OCI-LY7 (cell line): ENCODE results near the gene CFL2. TPM values are rescaled to one million over a fixed set of nuclear protein-coding genes. Genes with fewer than 3 reads are reported as not detected.

ENCODE experiments used
- BruUV-seq: library from RNA; stranded (reverse); fragments of 400-500 nt; replicated peaks from 2 replicates; lab custom pipeline; 2021; lab: Mats Ljungman, UMichigan
- CTCF ChIA-PET: fragments of 300-600 bp; sonication (Branson Sonifier 250); formaldehyde crosslinking; loops from one replicate; lab custom pipeline; 2022; ENCODE audit warnings: antibody characterized with exemption; ENCODE audit not compliant: unreplicated experiment; lab: Charles Lee
- POLR2A ChIA-PET: fragments of 300-600 bp; sonication (Branson Sonifier 250); formaldehyde crosslinking; loops from one replicate; lab custom pipeline; 2022; ENCODE audit warnings: antibody characterized with exemption; lab: Charles Lee
- DNase-seq: peaks from one replicate; pipeline ENCODE4 v3.0.0-alpha.2; 2015; ENCODE audit warnings: low spot score
- H2AFZ ChIP-seq: fragments of 200-600 bp; sonication (generic), shearing (Covaris generic); 2 replicates; pipeline ENCODE4 v1.6.1; 2014; ENCODE audit warnings: mild to moderate bottlenecking, antibody characterized with exemption, low read length, moderate library complexity
- H3K27ac ChIP-seq: fragments of 200-600 bp; sonication (generic); 2 replicates; pipeline ENCODE4 v1.5.1; 2014; ENCODE audit warnings: mixed run types, low read depth, mild to moderate bottlenecking, moderate library complexity, low read length, inconsistent platforms; ENCODE audit not compliant: poor library complexity, severe bottlenecking
- H3K36me3 ChIP-seq: fragments of 200-600 bp; sonication (generic); 2 replicates; pipeline ENCODE4 v1.6.1; 2014; ENCODE audit warnings: mild to moderate bottlenecking, antibody characterized with exemption, low read length, moderate library complexity, mixed read lengths; ENCODE audit not compliant: insufficient read depth
- H3K4me1 ChIP-seq: fragments of 200-600 bp; sonication (generic); 2 replicates; pipeline ENCODE4 v1.5.1; 2014; ENCODE audit warnings: mild to moderate bottlenecking, low read length; ENCODE audit not compliant: insufficient read depth, poor library complexity, severe bottlenecking
- H3K4me2 ChIP-seq: fragments of 200-600 bp; sonication (generic); 2 replicates; pipeline ENCODE4 v1.6.1; 2014; ENCODE audit warnings: mild to moderate bottlenecking, low read length
- H3K4me3 ChIP-seq: fragments of 200-600 bp; sonication (generic); 2 replicates; pipeline ENCODE4 v1.5.1; 2014; ENCODE audit warnings: mild to moderate bottlenecking, low read depth, low read length; ENCODE audit not compliant: poor library complexity, severe bottlenecking
- H3K79me2 ChIP-seq: fragments of 200-600 bp; sonication (generic); 2 replicates; pipeline ENCODE4 v1.6.1; 2016; ENCODE audit warnings: low read depth, mild to moderate bottlenecking, low read length, moderate library complexity, mixed read lengths; ENCODE audit not compliant: insufficient read depth
- H3K9me2 ChIP-seq: fragments of 200-600 bp; sonication (generic); 2 replicates; pipeline ENCODE4 v1.6.1; 2016; ENCODE audit warnings: mild to moderate bottlenecking, low read length, mixed read lengths; ENCODE audit not compliant: insufficient read depth
- H3K9me3 ChIP-seq: fragments of 200-600 bp; sonication (generic); 2 replicates; pipeline ENCODE4 v1.6.1; 2014; ENCODE audit warnings: mild to moderate bottlenecking, mixed run types, low read length, mixed read lengths
- H4K20me1 ChIP-seq: fragments of 200-600 bp; sonication (generic); 2 replicates; pipeline ENCODE4 v1.6.1; 2014; ENCODE audit warnings: mild to moderate bottlenecking, antibody characterized with exemption, low read length, moderate library complexity, mixed read lengths; ENCODE audit not compliant: insufficient read depth
- CTCF ChIP-seq: fragments of 200-600 bp; sonication (generic); conservative IDR thresholded peaks from 2 replicates; pipeline ENCODE4 v1.5.1; 2014; ENCODE audit warnings: mild to moderate bottlenecking, antibody characterized with exemption, low read length, moderate library complexity, mixed read lengths
- EZH2phosphoT487 ChIP-seq: fragments of 200-600 bp; sonication (generic); IDR thresholded peaks from 2 replicates; pipeline ENCODE4 v1.6.1; 2018; ENCODE audit warnings: low read depth, borderline replicate concordance, mild to moderate bottlenecking, mixed run types, antibody characterized with exemption, low read length, moderate library complexity, mixed read lengths
- intact Hi-C: fragments of 100-400 bp; cut with micrococcal nuclease; formaldehyde crosslinking; loops from one replicate; pipeline ENCODE4 v1.10.0; 2022; ENCODE audit not compliant: unreplicated experiment
- total RNA-seq, 2 experiments: library from RNA; depleted of rRNA in 1 of 2; stranded (reverse); fragments of >200 nt in 1 of 2; shearing (Covaris generic) in 1 of 2; gene quantifications; 2 replicates each; pipeline ENCODE4 v1.2.3, GENCODE V29; 2014 to 2022

Gene CFL2
- total RNA-seq, 2 experiments from 2014 or later: 7.1 to 24.7 TPM

- peak; percentile 83 for DNase-seq
- BruUV-seq: no TSS peak
- POLR2A ChIA-PET: interaction anchor here (0.5 to 2.6 kb wide), 11 partner anchors 9 to 522 kb away, joined by 3 to 17 read pairs (median 3); no protein-coding TSS in a partner anchor
- Histone ChIP-seq H3K9me2 (no peaks in the 10 kb centered on the region), H3K36me3 (peaks cover 44% of the 10 kb centered on the region), H3K79me2 (peaks cover 50% of the 10 kb centered on the region), H3K4me1 (peaks cover 52% of the 10 kb centered on the region), H3K4me2 (peak overlapping the region; percentile 94), H3K4me3 (peak overlapping the region; percentile 92), H3K27ac (peak overlapping the region; percentile 87), H2AFZ (peak overlapping the region; percentile 15; the same call in 1 of the 2 replicates), H3K9me3 (no peaks in the 10 kb centered on the region), H4K20me1 (no peaks in the 10 kb centered on the region)
- CTCF ChIA-PET: no interaction called here
- TF ChIP-seq EZH2phosphoT487 (no peak), CTCF (no peak)
- intact Hi-C loops: loop anchor here (5.0 kb wide), 4 partner anchors 161 to 581 kb away; partner anchors contain the start of genes PPP2R3C, PRORP, PSMA6 and SRP54
These were observed 3.2 kb downstream of the CFL2 start for GRCh38 chr14:34711169-34711568.

DNA sequence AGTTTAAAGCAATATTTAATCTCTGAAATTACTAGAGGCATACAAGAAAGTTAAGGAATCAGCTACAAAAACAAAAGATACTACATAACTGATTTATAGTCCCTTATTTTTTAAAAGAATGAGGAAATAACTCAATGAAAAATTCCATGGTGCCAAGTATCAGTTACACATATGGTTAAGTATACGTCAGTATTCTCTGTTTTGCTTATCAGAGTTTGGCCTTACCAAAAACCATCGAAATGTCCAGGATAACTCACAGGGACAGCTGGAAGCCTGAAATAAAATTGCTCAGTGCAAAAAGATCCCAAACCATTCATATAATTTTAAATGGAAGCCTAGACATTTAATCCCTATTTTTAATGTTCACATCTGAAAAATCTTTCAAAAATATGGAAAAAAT lies 3.6 kb downstream of the CFL2 start:
- H4K20me1 ChIP-seq: no peaks in the 10 kb centered on the region
- H3K9me2 ChIP-seq: no peaks in the 10 kb centered on the region
- CTCF ChIA-PET: no interaction called here
- BruUV-seq: no TSS peak
- H3K4me2 ChIP-seq: peak overlapping the region; percentile 94
- POLR2A ChIA-PET: interaction anchor here (0.5 to 2.6 kb wide), 13 partner anchors 9 to 523 kb away, joined by 3 to 17 read pairs (median 3); no protein-coding TSS in a partner anchor
- TF ChIP-seq EZH2phosphoT487 (no peak), CTCF (no peak)
- peaks cover 44% of the 10 kb centered on the region for H3K36me3 ChIP-seq
- peaks cover 50% of the 10 kb centered on the region for H3K79me2 ChIP-seq
- H3K4me3 ChIP-seq: peak overlapping the region; percentile 92
- intact Hi-C loops: loop anchor here (5.0 kb wide), 4 partner anchors 162 to 582 kb away; partner anchors contain the start of genes PPP2R3C, PRORP, PSMA6 and SRP54
- peaks cover 48% of the 10 kb centered on the region for H3K4me1 ChIP-seq
- no peak overlapping the region; the same call in 1 of the 2 replicates for H2AFZ ChIP-seq
- no peak for DNase-seq
- H3K9me3 ChIP-seq: no peaks in the 10 kb centered on the region
- peak overlapping the region; percentile 87 for H3K27ac ChIP-seq

GRCh38 chr14:34710006-34710405 lies 4.4 kb downstream of the CFL2 start:
- H3K27ac ChIP-seq: peak overlapping the region; percentile 87

More at GRCh38 chr14:34710006-34710405, 4.4 kb downstream of the CFL2 start:
- Histone ChIP-seq H3K4me1 (peaks cover 40% of the 10 kb centered on the region), H2AFZ (no peak overlapping the region; the same call in 1 of the 2 replicates), H3K79me2 (peaks cover 50% of the 10 kb centered on the region), H3K36me3 (peaks cover 44% of the 10 kb centered on the region), H3K4me3 (peak overlapping the region; percentile 92), H3K9me3 (no peaks in the 10 kb centered on the region), H3K9me2 (no peaks in the 10 kb centered on the region), H4K20me1 (no peaks in the 10 kb centered on the region), H3K4me2 (peak overlapping the region; percentile 94)
- TF ChIP-seq EZH2phosphoT487 (no peak), CTCF (no peak)
- ChIA-PET POLR2A (interaction anchor here (0.6 to 2.6 kb wide), 13 partner anchors 9 to 523 kb away, joined by 3 to 17 read pairs (median 3); no protein-coding TSS in a partner anchor), CTCF (interaction anchor here (1.4 kb wide), 1 partner anchor 10 kb away, joined by 3 read pairs; no protein-coding TSS in a partner anchor)
- no TSS peak for BruUV-seq
- intact Hi-C loops: loop anchor here (5.0 kb wide), 4 partner anchors 162 to 582 kb away; partner anchors contain the start of genes PPP2R3C, PRORP, PSMA6 and SRP54
- no peak for DNase-seq
